ENCODE measurements around the gene EVX1. TPM values are rescaled to one million over a fixed set of nuclear protein-coding genes. Genes with fewer than 3 reads are reported as not detected.

The EVX1 gene
- total and polyA plus RNA-seq, 2 of the 13 experiments (the other 11 are each of a cell fraction or from before 2014, with no cell fraction given): not detected

DNA sequence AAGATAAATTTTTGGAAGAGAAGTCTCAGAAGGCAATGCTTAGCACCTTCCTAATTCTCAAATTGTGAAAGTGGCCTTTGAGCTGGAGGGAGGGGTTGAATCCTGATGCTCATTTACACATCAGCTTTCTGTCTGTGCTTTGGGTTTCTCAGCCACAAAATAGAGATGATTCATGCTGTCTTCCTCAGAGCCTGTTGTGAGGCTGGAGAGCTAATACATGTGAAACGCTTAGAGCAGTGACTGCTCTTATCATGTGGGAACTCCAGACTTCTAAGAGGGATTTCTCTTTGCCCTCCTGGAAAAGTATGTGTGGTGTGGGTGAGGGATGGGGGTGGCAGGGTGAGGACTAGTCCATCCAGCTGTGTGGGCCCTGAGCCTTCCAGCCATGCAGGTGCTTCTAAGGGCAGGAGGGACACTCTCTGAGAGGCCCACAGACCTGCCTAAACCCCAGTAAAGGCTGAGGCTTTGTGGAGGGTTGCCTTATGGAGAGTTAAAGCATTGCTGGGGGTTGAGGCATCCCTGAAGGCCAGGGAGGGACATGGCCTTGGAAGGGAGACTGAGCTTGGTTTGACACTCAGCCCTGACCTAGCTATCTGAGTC is 4.8 kb upstream of the EVX1 start:
- DNase-seq (ENCODE audit: low spot score) (no peak), ATAC-seq (no peak), FAIRE-seq (no peak)
- no peak overlapping the region for H3K4me2 ChIP-seq (ENCODE audit: low read depth, low read length)
- no peaks in the 10 kb centered on the region for H3K79me2 ChIP-seq (ENCODE audit: insufficient read depth, low read length)
- CTCF ChIA-PET (ENCODE audit: low intra/inter-chr PET ratio, low total read pairs): no interaction called here
- no peaks in the 10 kb centered on the region for H3K9me3 ChIP-seq (ENCODE audit: low read length)
- in situ Hi-C loops (cut with HindIII; ENCODE audit: extremely low pct_ligation_motif_present, low pct_unique_long_range_greater_than_20kb) (loop anchor here (5.0 kb wide), 1 partner anchor 339 kb away; no protein-coding TSS in a partner anchor), intact Hi-C loops (cut with micrococcal nuclease; ENCODE audit: unreplicated experiment) (no loop called here)
- H4K20me1 ChIP-seq (ENCODE audit: insufficient read depth, low read length): no peaks in the 10 kb centered on the region
- POLR2A ChIA-PET: no interaction called here
- WGBS (ENCODE audit: low lambda C conversion rate): 0% methylated on average over 1 of the region's 1 CpG
- peaks cover 8 to 67% of the 10 kb centered on the region in 2 experiments; a peak in 4 of 5 replicates for H3K27me3 ChIP-seq (ENCODE audit: control insufficient read depth in 1 of 2, insufficient read depth in 2 of 2, low read length in 2 of 2)
- BruUV-seq (replicated peaks): no TSS peak
- no peak overlapping the region for H3K9ac ChIP-seq (ENCODE audit: insufficient read depth, low read depth, low read length)
- H3K4me3 ChIP-seq (replicated peaks in 1 of 3; ENCODE audit: insufficient read depth in 1 of 3, low read depth in 2 of 3, low read length in 3 of 3): no peak overlapping the region
- no peak overlapping the region for H3K27ac ChIP-seq (ENCODE audit: extremely low read length, insufficient read depth, low read length)
- no peaks in the 10 kb centered on the region for H3K36me3 ChIP-seq (replicated peaks in 1 of 2; ENCODE audit: control insufficient read depth in 1 of 2, insufficient read depth in 2 of 2, low read length in 2 of 2)
- no peak overlapping the region for H2AFZ ChIP-seq (ENCODE audit: low read length)
- H3K4me1 ChIP-seq (ENCODE audit: insufficient read depth, low read length): no peaks in the 10 kb centered on the region
- TF ChIP-seq, protein P1, sequence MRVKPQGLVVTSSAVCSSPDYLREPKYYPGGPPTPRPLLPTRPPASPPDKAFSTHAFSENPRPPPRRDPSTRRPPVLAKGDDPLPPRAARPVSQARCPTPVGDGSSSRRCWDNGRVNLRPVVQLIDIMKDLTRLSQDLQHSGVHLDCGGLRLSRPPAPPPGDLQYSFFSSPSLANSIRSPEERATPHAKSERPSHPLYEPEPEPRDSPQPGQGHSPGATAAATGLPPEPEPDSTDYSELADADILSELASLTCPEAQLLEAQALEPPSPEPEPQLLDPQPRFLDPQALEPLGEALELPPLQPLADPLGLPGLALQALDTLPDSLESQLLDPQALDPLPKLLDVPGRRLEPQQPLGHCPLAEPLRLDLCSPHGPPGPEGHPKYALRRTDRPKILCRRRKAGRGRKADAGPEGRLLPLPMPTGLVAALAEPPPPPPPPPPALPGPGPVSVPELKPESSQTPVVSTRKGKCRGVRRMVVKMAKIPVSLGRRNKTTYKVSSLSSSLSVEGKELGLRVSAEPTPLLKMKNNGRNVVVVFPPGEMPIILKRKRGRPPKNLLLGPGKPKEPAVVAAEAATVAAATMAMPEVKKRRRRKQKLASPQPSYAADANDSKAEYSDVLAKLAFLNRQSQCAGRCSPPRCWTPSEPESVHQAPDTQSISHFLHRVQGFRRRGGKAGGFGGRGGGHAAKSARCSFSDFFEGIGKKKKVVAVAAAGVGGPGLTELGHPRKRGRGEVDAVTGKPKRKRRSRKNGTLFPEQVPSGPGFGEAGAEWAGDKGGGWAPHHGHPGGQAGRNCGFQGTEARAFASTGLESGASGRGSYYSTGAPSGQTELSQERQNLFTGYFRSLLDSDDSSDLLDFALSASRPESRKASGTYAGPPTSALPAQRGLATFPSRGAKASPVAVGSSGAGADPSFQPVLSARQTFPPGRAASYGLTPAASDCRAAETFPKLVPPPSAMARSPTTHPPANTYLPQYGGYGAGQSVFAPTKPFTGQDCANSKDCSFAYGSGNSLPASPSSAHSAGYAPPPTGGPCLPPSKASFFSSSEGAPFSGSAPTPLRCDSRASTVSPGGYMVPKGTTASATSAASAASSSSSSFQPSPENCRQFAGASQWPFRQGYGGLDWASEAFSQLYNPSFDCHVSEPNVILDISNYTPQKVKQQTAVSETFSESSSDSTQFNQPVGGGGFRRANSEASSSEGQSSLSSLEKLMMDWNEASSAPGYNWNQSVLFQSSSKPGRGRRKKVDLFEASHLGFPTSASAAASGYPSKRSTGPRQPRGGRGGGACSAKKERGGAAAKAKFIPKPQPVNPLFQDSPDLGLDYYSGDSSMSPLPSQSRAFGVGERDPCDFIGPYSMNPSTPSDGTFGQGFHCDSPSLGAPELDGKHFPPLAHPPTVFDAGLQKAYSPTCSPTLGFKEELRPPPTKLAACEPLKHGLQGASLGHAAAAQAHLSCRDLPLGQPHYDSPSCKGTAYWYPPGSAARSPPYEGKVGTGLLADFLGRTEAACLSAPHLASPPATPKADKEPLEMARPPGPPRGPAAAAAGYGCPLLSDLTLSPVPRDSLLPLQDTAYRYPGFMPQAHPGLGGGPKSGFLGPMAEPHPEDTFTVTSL (CRISPR knock-in tag; IDR thresholded peaks at IDR 0.05; ENCODE audit: borderline replicate concordance): no peak
- no peak for TF ChIP-seq ZBTB1 (CRISPR knock-in tag; IDR thresholded peaks at IDR 0.05; ENCODE audit: borderline replicate concordance)
- TF ChIP-seq ZNF24 (IDR thresholded peaks at IDR 0.05): no peak
- no peak for TF ChIP-seq PTBP1 (IDR thresholded peaks at IDR 0.05; ENCODE audit: low read depth, low read length, poor library complexity, severe bottlenecking)
- no peak for TF ChIP-seq RBAK (CRISPR knock-in tag; IDR thresholded peaks at IDR 0.05)
- no peak for TF ChIP-seq SP5 (CRISPR knock-in tag; IDR thresholded peaks at IDR 0.05; ENCODE audit: borderline replicate concordance, low read depth)
- no peak for TF ChIP-seq THYN1 (CRISPR knock-in tag; IDR thresholded peaks at IDR 0.05; ENCODE audit: borderline replicate concordance, low read depth)
- no peak for TF ChIP-seq TARDBP (CRISPR knock-in tag; IDR thresholded peaks at IDR 0.05)
- TF ChIP-seq, protein P2, sequence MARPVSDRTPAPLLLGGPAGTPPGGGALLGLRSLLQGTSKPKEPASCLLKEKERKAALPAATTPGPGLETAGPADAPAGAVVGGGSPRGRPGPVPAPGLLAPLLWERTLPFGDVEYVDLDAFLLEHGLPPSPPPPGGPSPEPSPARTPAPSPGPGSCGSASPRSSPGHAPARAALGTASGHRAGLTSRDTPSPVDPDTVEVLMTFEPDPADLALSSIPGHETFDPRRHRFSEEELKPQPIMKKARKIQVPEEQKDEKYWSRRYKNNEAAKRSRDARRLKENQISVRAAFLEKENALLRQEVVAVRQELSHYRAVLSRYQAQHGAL (CRISPR knock-in tag; IDR thresholded peaks at IDR 0.05; ENCODE audit: not compliant biosample characterization): no peak
- TF ChIP-seq, protein P3, sequence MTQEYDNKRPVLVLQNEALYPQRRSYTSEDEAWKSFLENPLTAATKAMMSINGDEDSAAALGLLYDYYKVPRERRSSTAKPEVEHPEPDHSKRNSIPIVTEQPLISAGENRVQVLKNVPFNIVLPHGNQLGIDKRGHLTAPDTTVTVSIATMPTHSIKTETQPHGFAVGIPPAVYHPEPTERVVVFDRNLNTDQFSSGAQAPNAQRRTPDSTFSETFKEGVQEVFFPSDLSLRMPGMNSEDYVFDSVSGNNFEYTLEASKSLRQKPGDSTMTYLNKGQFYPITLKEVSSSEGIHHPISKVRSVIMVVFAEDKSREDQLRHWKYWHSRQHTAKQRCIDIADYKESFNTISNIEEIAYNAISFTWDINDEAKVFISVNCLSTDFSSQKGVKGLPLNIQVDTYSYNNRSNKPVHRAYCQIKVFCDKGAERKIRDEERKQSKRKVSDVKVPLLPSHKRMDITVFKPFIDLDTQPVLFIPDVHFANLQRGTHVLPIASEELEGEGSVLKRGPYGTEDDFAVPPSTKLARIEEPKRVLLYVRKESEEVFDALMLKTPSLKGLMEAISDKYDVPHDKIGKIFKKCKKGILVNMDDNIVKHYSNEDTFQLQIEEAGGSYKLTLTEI (CRISPR knock-in tag; conservative IDR thresholded peaks at IDR 0.05): no peak
- TF ChIP-seq FOXC1 (CRISPR knock-in tag; IDR thresholded peaks at IDR 0.05; ENCODE audit: borderline replicate concordance): no peak
- TF ChIP-seq, protein P4, sequence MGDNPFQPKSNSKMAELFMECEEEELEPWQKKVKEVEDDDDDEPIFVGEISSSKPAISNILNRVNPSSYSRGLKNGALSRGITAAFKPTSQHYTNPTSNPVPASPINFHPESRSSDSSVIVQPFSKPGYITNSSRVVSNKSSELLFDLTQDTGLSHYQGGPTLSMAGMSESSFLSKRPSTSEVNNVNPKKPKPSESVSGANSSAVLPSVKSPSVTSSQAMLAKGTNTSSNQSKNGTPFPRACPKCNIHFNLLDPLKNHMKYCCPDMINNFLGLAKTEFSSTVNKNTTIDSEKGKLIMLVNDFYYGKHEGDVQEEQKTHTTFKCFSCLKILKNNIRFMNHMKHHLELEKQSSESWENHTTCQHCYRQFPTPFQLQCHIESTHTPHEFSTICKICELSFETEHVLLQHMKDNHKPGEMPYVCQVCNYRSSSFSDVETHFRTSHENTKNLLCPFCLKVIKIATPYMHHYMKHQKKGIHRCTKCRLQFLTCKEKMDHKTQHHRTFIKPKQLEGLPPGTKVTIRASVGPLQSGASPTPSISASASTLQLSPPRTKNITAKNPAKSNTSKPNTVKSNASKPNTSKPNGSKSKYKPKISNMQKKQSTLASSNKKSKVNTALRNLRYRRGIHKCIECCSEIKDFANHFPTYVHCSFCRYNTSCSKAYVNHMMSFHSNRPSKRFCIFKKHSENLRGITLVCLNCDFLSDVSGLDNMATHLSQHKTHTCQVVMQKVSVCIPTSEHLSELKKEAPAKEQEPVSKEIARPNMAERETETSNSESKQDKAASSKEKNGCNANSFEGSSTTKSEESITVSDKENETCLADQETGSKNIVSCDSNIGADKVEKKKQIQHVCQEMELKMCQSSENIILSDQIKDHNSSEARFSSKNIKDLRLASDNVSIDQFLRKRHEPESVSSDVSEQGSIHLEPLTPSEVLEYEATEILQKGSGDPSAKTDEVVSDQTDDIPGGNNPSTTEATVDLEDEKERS (CRISPR knock-in tag; IDR thresholded peaks at IDR 0.05): no peak
